OCI-LY7 (cell line): Measurements from ENCODE around the gene ENSA. TPM values are rescaled to one million over a fixed set of nuclear protein-coding genes. Genes with fewer than 3 reads are reported as not detected.
A peak's percentile ranks its signal among the peaks of the same experiment; 100 is the strongest.
"Not testable (repeated sequence)": the region's sequence is repeated elsewhere in the genome, so short reads cannot be mapped to it uniquely, and the experiment has no call there.

Experiments
- BruUV-seq: library from RNA; stranded (reverse); fragments of 400-500 nt; replicated peaks from 2 replicates; lab custom pipeline; 2021; lab: Mats Ljungman, UMichigan
- CTCF ChIA-PET: fragments of 300-600 bp; sonication (Branson Sonifier 250); formaldehyde crosslinking; loops from one replicate; lab custom pipeline; 2022; ENCODE audit warnings: antibody characterized with exemption; ENCODE audit not compliant: unreplicated experiment; lab: Charles Lee
- POLR2A ChIA-PET: fragments of 300-600 bp; sonication (Branson Sonifier 250); formaldehyde crosslinking; loops from one replicate; lab custom pipeline; 2022; ENCODE audit warnings: antibody characterized with exemption; lab: Charles Lee
- DNase-seq: peaks from one replicate; pipeline ENCODE4 v3.0.0-alpha.2; 2015; ENCODE audit warnings: low spot score
- H2AFZ ChIP-seq: fragments of 200-600 bp; sonication (generic), shearing (Covaris generic); 2 replicates; pipeline ENCODE4 v1.6.1; 2014; ENCODE audit warnings: mild to moderate bottlenecking, antibody characterized with exemption, low read length, moderate library complexity
- H3K27ac ChIP-seq: fragments of 200-600 bp; sonication (generic); 2 replicates; pipeline ENCODE4 v1.5.1; 2014; ENCODE audit warnings: mixed run types, low read depth, mild to moderate bottlenecking, moderate library complexity, low read length, inconsistent platforms; ENCODE audit not compliant: poor library complexity, severe bottlenecking
- H3K36me3 ChIP-seq: fragments of 200-600 bp; sonication (generic); 2 replicates; pipeline ENCODE4 v1.6.1; 2014; ENCODE audit warnings: mild to moderate bottlenecking, antibody characterized with exemption, low read length, moderate library complexity, mixed read lengths; ENCODE audit not compliant: insufficient read depth
- H3K4me1 ChIP-seq: fragments of 200-600 bp; sonication (generic); 2 replicates; pipeline ENCODE4 v1.5.1; 2014; ENCODE audit warnings: mild to moderate bottlenecking, low read length; ENCODE audit not compliant: insufficient read depth, poor library complexity, severe bottlenecking
- H3K4me2 ChIP-seq: fragments of 200-600 bp; sonication (generic); 2 replicates; pipeline ENCODE4 v1.6.1; 2014; ENCODE audit warnings: mild to moderate bottlenecking, low read length
- H3K4me3 ChIP-seq: fragments of 200-600 bp; sonication (generic); 2 replicates; pipeline ENCODE4 v1.5.1; 2014; ENCODE audit warnings: mild to moderate bottlenecking, low read depth, low read length; ENCODE audit not compliant: poor library complexity, severe bottlenecking
- H3K79me2 ChIP-seq: fragments of 200-600 bp; sonication (generic); 2 replicates; pipeline ENCODE4 v1.6.1; 2016; ENCODE audit warnings: low read depth, mild to moderate bottlenecking, low read length, moderate library complexity, mixed read lengths; ENCODE audit not compliant: insufficient read depth
- H3K9me2 ChIP-seq: fragments of 200-600 bp; sonication (generic); 2 replicates; pipeline ENCODE4 v1.6.1; 2016; ENCODE audit warnings: mild to moderate bottlenecking, low read length, mixed read lengths; ENCODE audit not compliant: insufficient read depth
- H3K9me3 ChIP-seq: fragments of 200-600 bp; sonication (generic); 2 replicates; pipeline ENCODE4 v1.6.1; 2014; ENCODE audit warnings: mild to moderate bottlenecking, mixed run types, low read length, mixed read lengths
- H4K20me1 ChIP-seq: fragments of 200-600 bp; sonication (generic); 2 replicates; pipeline ENCODE4 v1.6.1; 2014; ENCODE audit warnings: mild to moderate bottlenecking, antibody characterized with exemption, low read length, moderate library complexity, mixed read lengths; ENCODE audit not compliant: insufficient read depth
- EZH2phosphoT487 ChIP-seq: fragments of 200-600 bp; sonication (generic); IDR thresholded peaks from 2 replicates; pipeline ENCODE4 v1.6.1; 2018; ENCODE audit warnings: low read depth, borderline replicate concordance, mild to moderate bottlenecking, mixed run types, antibody characterized with exemption, low read length, moderate library complexity, mixed read lengths
- intact Hi-C: fragments of 100-400 bp; cut with micrococcal nuclease; formaldehyde crosslinking; loops from one replicate; pipeline ENCODE4 v1.10.0; 2022; ENCODE audit not compliant: unreplicated experiment
- total RNA-seq, 2 experiments: library from RNA; depleted of rRNA in 1 of 2; stranded (reverse); fragments of >200 nt in 1 of 2; shearing (Covaris generic) in 1 of 2; gene quantifications; 2 replicates each; pipeline ENCODE4 v1.2.3, GENCODE V29; 2014 to 2022
- TF ChIP-seq, protein P1 (sequence below): fragments of 200-600 bp; sonication (generic); conservative IDR thresholded peaks from 2 replicates; pipeline ENCODE4 v1.5.1; 2014; ENCODE audit warnings: mild to moderate bottlenecking, antibody characterized with exemption, low read length, moderate library complexity, mixed read lengths

ENSA gene
- total RNA-seq, 2 experiments from 2014 or later = 97.1 to 164 TPM

DNA sequence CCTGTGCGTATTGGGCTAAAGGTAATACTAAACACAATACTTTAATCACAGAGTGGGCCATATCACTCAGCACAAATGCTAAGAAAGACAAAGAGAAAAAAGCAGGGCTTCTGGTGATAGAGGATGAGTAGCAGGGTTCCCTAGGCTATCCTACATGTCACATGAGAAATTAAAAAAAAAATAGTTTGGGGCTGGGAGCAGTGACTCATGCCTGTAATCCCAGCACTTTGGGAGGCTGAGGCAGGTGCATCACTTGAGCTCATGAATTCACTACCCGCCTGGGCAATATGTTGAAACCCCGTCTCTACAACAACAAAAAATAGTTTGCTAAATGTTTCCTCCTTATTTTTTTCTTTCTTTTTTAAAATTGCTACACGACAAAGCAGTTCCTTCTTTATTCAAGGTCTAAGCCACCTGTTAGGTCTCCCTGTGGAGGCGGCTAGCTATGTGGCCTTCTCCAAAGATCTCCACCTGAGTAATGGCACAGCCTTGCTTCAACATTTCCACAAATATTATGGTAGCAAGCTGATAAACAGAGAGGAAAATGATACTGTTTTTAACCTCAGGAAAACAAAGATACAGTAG is 1.5 kb downstream of the ENSA start:
- Histone ChIP-seq H2AFZ (no peak overlapping the region), H3K4me2 (peak overlapping the region; percentile 88), H3K27ac (peak overlapping the region; percentile 79), H3K36me3 (peaks cover 51% of the 10 kb centered on the region), H3K4me1 (peaks cover 28% of the 10 kb centered on the region), H3K9me3 (no peaks in the 10 kb centered on the region), H3K79me2 (peaks cover 37% of the 10 kb centered on the region), H4K20me1 (0 out of 2 replicates have a peak, but pooled peaks cover 8% of the 10 kb centered on the region), H3K4me3 (peak overlapping the region; percentile 89), H3K9me2 (no peaks in the 10 kb centered on the region)
- TF ChIP-seq EZH2phosphoT487 = no peak
- intact Hi-C loops = loop anchor here (5.0 to 10.0 kb wide), 3 partner anchors 143 to 349 kb away; partner anchors contain the start of genes SETDB1 and TARS2
- DNase-seq = no peak
- CTCF ChIA-PET = no interaction called here
- POLR2A ChIA-PET = interaction anchor here (0.6 to 2.7 kb wide), 12 partner anchors 14 to 96 kb away, joined by 3 to 8 read pairs (median 3); partner anchors contain the start of gene MCL1
- BruUV-seq = no TSS peak

DNA sequence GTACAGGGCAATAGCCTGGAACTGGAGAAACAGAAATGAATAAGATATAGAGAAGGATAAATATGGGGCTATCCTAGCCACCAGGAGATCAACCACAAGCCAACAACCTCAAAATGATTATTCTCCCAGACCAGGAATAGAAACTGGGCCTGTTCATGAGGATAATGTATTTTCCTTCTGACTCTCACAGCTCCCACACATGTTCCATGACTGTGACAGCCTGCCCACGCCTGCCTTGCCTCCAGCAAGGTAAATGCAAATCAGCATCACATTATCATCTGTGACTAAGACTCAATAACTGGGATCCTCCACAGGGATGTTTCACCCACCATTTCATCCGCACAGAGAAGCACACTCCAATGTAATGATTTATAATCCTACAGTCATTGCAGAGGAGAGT is 3.3 kb downstream of the ENSA start:
- ChIA-PET POLR2A (interaction anchor here (0.6 kb wide), 1 partner anchor 136 kb away, joined by 3 read pairs; no protein-coding TSS in a partner anchor), CTCF (no interaction called here)
- TF ChIP-seq EZH2phosphoT487 = no peak
- TF ChIP-seq, protein P1, sequence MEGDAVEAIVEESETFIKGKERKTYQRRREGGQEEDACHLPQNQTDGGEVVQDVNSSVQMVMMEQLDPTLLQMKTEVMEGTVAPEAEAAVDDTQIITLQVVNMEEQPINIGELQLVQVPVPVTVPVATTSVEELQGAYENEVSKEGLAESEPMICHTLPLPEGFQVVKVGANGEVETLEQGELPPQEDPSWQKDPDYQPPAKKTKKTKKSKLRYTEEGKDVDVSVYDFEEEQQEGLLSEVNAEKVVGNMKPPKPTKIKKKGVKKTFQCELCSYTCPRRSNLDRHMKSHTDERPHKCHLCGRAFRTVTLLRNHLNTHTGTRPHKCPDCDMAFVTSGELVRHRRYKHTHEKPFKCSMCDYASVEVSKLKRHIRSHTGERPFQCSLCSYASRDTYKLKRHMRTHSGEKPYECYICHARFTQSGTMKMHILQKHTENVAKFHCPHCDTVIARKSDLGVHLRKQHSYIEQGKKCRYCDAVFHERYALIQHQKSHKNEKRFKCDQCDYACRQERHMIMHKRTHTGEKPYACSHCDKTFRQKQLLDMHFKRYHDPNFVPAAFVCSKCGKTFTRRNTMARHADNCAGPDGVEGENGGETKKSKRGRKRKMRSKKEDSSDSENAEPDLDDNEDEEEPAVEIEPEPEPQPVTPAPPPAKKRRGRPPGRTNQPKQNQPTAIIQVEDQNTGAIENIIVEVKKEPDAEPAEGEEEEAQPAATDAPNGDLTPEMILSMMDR = no peak
- Histone ChIP-seq H3K36me3 (peaks cover 68% of the 10 kb centered on the region), H4K20me1 (0 out of 2 replicates have a peak, but pooled peaks cover 8% of the 10 kb centered on the region), H3K79me2 (peaks cover 40% of the 10 kb centered on the region), H3K4me2 (no peak overlapping the region), H3K9me2 (no peaks in the 10 kb centered on the region), H3K4me3 (no peak overlapping the region), H3K4me1 (peaks cover 40% of the 10 kb centered on the region), H2AFZ (no peak overlapping the region), H3K27ac (no peak overlapping the region), H3K9me3 (no peaks in the 10 kb centered on the region)
- DNase-seq = no peak
- no TSS peak for BruUV-seq
- intact Hi-C loops = loop anchor here (5.0 to 10.0 kb wide), 3 partner anchors 141 to 351 kb away; partner anchors contain the start of genes SETDB1 and TARS2

DNA sequence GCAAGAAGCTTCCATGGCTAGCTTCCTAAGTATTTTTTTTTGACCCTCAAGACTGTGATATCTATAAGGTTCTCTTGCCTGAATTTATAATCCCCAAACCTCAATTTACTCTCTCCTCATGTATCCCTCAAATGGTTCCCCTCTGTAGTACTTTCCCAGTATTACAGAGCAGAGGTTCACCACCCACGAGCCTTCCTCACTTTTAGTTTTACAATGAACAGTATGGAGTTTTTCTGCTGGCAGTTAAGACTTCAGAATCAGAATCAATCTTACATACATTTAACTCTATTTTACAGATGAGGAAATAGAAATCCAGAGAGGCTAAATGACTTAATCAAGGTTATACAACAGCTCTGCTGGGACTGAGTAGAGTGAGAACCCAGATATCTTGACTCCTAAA is 4.9 kb downstream of the ENSA start:
- POLR2A ChIA-PET = interaction anchor here (1.1 kb wide), 1 partner anchor 61 kb away, joined by 3 read pairs; no protein-coding TSS in a partner anchor
- CTCF ChIA-PET = not testable (repeated sequence)

DNA sequence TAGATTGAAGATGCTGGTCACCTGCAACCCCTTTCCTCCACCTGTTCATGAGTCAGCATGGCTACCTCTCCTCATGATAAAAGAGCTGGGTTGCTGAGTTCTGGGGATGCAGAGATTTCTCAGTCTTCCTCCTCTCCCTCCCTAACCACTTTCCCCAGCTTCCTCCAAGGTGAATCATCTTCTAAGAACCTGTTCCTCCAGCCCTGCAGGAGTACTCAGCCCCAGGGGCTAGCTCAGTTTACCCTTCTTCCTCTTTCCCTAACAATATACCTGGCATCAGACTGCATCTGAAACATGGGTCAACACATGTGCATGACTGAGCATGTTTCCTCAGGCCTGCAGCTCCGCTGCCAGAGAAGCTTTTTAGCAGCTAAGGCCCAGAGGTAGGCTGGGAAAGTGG is 5.3 kb downstream of the ENSA start:
- H3K27ac ChIP-seq, DNase-seq, H3K4me2 ChIP-seq, H3K9me2 ChIP-seq, H3K4me3 ChIP-seq, H4K20me1 ChIP-seq, H2AFZ ChIP-seq, BruUV-seq, H3K9me3 ChIP-seq, CTCF ChIA-PET: not testable (repeated sequence)
- H3K79me2 ChIP-seq = peaks cover 35% of the 10 kb centered on the region
- POLR2A ChIA-PET = interaction anchor here (1.1 kb wide), 1 partner anchor 61 kb away, joined by 3 read pairs; no protein-coding TSS in a partner anchor
- H3K36me3 ChIP-seq = peaks cover 89% of the 10 kb centered on the region
- H3K4me1 ChIP-seq = peaks cover 47% of the 10 kb centered on the region
- intact Hi-C loops = loop anchor here (10.0 kb wide), 2 partner anchors 139 to 301 kb away; partner anchors contain the start of genes SETDB1 and TARS2

More for the DNA sequence above, 4.9 kb downstream of the ENSA start:
- intact Hi-C loops = loop anchor here (10.0 kb wide), 2 partner anchors 140 to 300 kb away; partner anchors contain the start of genes SETDB1 and TARS2
- not testable (repeated sequence) for H3K9me3 ChIP-seq, H3K4me2 ChIP-seq, DNase-seq, BruUV-seq, H4K20me1 ChIP-seq, H3K27ac ChIP-seq, H2AFZ ChIP-seq, H3K4me3 ChIP-seq, H3K9me2 ChIP-seq
- Histone ChIP-seq H3K79me2 (peaks cover 35% of the 10 kb centered on the region), H3K36me3 (peaks cover 84% of the 10 kb centered on the region), H3K4me1 (peaks cover 44% of the 10 kb centered on the region)
